SH-SY5Y (cell line): ENCODE results near the gene ZFX.

ENCODE experiments used
- GATA2 ChIP-seq: IDR thresholded peaks from 2 replicates; pipeline ENCODE4 v1.6.1; 2011; ENCODE audit warnings: mild to moderate bottlenecking, low read depth, low read length
- GATA3 ChIP-seq: IDR thresholded peaks from 2 replicates; pipeline ENCODE4 v1.6.1; 2011; ENCODE audit warnings: low read depth, mild to moderate bottlenecking, low read length, moderate library complexity

GRCh38 chrX:24207826-24208225 lies 58.3 kb downstream of the ZFX start:
- TF ChIP-seq GATA2 (no peak), GATA3 (no peak)
